ENCODE measurements around the gene SFRP2.

GRCh38 chr4:153823483-153823882 is 34.6 kb upstream of the SFRP2 start:
- TF ChIP-seq CTCF (IDR thresholded peaks at IDR 0.05) = no peak
- TF ChIP-seq POLR2A (IDR thresholded peaks at IDR 0.05) = no peak
